Lower lobe of right lung (tissue), 2 donors: ENCODE results near the gene TRIM49D2. TPM values are rescaled to one million over a fixed set of nuclear protein-coding genes. Genes with fewer than 3 reads are reported as not detected.
"Not testable (repeated sequence)": the region's sequence is repeated elsewhere in the genome, so short reads cannot be mapped to it uniquely, and the experiment has no call there.

Source experiments
- ATAC-seq, 2 donors: fragments of 200-7000 bp; cut with Tn5 transposase; one replicate each; pipeline ENCODE4 v1.9.1; 2020 to 2022; ENCODE audit warnings: mild to moderate bottlenecking in 2 of 2, moderate library complexity in 2 of 2
- DNase-seq: peaks from one replicate; pipeline ENCODE4 v3.0.0-alpha.2; 2020
- H3K27ac ChIP-seq: fragments of 200-600 bp; one replicate; pipeline ENCODE4 v1.8.0; 2022
- H3K27me3 ChIP-seq: fragments of 200-600 bp; one replicate; pipeline ENCODE4 v1.8.0; 2022; ENCODE audit warnings: low read depth
- H3K36me3 ChIP-seq: fragments of 200-600 bp; one replicate; pipeline ENCODE4 v1.8.0; 2022; ENCODE audit warnings: mild to moderate bottlenecking
- H3K4me1 ChIP-seq: fragments of 200-600 bp; one replicate; pipeline ENCODE4 v1.8.0; 2022
- H3K4me3 ChIP-seq: fragments of 200-600 bp; one replicate; pipeline ENCODE4 v1.8.0; 2022; ENCODE audit warnings: mild to moderate bottlenecking
- H3K9me3 ChIP-seq: fragments of 200-600 bp; one replicate; pipeline ENCODE4 v1.8.0; 2022
- intact Hi-C: fragments of 100-400 bp; cut with DNase I; formaldehyde crosslinking; loops from one replicate; pipeline ENCODE4 v1.11.0; 2022
- long read RNA-seq: library from polyadenylated mRNA; unstranded; transcript quantifications from one replicate; pipeline ENCODE4 v2.0.0, GENCODE V29; 2021
- total RNA-seq: library from RNA; stranded (reverse); fragmentation: NEBNext Ultra II Directional; extraction: Animal tissue kit (Norgen Biotek cat#: 25700); gene quantifications from one replicate; pipeline ENCODE4 v1.2.1, GENCODE V29; 2021
- TF ChIP-seq, protein P1 (sequence below): fragments of 200-600 bp; IDR thresholded peaks from one replicate; pipeline ENCODE4 v1.8.0; 2022; ENCODE audit warnings: antibody characterized with exemption, mild to moderate bottlenecking
- donor health status: DM: no; HTN: yes; CAD: no; lungs with severe emphysema.

TRIM49D2 gene, protein sequence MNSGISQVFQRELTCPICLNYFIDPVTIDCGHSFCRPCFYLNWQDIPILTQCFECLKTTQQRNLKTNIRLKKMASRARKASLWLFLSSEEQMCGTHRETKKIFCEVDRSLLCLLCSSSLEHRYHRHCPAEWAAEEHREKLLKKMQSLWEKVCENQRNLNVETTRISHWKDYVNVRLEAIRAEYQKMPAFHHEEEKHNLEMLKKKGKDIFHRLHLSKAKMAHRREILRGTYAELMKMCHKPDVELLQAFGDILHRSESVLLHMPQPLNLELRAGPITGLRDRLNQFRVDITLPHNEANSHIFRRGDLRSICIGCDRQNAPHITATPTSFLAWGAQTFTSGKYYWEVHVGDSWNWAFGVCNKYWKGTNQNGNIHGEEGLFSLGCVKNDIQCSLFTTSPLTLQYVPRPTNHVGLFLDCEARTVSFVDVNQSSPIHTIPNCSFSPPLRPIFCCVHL
- not detected for total RNA-seq
- long read RNA-seq: 0 reads

DNA sequence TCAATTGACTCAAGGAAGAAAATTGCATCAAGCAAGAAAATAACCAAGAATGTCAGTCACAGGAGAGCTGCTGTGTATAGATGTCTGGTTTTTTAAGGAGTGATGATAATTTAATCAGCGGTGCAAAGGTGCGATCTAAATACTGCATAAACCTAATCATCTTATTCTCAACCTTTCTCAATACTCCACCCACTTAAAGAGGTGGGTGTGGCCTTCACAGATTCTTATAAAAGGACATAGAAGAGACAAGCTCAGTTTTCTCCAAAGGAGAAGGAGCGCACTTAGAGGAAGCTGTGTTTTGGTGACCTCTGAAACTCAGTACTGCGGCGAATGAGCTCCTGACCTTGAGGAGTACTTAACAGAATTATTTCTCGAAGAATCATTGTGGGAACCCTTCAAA, at the start of gene TRIM49D2:
TSS of gene TRIM49D2 (plus strand) at position 301 of the 400 bp plus-strand sequence. CDS start 2,698 bp downstream, outside the sequence.
- H3K4me3 ChIP-seq, H3K4me1 ChIP-seq, H3K27me3 ChIP-seq, intact Hi-C loops, ATAC-seq, H3K9me3 ChIP-seq, H3K36me3 ChIP-seq, DNase-seq, H3K27ac ChIP-seq: not testable (repeated sequence)

DNA sequence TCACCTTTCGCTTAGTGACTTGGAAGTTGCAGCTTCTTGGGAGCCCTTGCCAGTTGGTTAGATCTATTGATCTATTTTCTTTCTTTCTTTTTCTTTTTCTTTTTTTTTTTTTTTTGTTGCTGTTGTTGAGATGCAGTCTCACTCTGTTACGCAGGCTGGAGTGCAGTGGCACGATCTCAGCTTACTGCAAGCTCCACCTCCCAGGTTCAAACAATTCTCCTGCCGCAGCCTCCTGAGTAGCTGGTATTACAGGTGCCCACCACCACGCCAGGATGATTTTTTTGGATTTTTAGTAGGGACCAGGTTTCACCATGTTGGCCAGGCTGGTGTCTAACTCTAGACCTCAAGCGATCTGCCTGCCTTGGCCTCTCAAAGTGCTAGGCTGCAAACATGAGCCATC, 46.4 kb upstream of the TRIM49D2 start:
- H3K27ac ChIP-seq, intact Hi-C loops, ATAC-seq, H3K27me3 ChIP-seq, DNase-seq, H3K4me3 ChIP-seq, H3K9me3 ChIP-seq, H3K36me3 ChIP-seq, H3K4me1 ChIP-seq: not testable (repeated sequence)

DNA sequence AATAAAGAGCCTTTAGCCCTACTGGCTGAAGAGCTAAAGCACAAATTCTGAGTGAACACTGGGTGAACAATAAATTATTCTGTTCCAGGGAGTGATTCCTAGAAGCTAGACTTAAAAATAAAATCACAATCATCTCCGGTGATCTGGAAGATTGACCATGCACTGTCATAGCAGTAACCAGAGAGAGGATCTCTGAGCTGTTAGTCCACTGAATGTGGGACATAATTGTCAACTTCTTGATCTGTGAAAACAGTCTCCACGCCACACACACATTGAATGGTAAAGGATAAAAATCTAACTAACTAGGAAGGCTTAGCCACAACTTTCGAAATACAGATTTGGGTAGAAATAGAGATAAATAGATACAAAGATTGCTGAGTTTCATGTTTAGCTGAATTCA, 30.6 kb upstream of the TRIM49D2 start:
- H3K4me3 ChIP-seq, H3K36me3 ChIP-seq, H3K4me1 ChIP-seq, H3K27me3 ChIP-seq, DNase-seq, H3K9me3 ChIP-seq, ATAC-seq, H3K27ac ChIP-seq, intact Hi-C loops: not testable (repeated sequence)

DNA sequence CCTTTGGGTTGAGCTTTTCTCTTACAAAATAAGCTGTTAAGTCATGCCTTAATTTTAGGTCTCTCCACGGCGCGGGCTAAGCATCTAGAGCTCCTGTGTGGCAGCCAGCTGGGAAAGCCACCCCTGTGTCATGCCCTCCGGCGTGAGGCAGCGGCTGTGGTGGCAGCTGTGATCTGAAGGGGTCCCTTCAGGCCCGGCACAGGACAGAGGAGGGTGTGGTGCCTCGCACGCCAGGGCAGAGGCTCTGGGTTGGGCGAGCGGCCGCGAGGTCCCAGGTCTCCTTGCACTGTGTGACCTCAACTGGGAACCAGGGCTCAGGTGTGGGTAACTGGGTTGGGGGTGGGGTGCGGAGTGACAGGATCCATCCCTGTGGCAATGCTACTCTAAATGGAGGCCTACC, 23.1 kb upstream of the TRIM49D2 start:
- H3K4me3 ChIP-seq, H3K27me3 ChIP-seq, H3K9me3 ChIP-seq, intact Hi-C loops, H3K27ac ChIP-seq, DNase-seq, H3K36me3 ChIP-seq, H3K4me1 ChIP-seq: not testable (repeated sequence)
- ATAC-seq: peak; percentile 16 to 44

DNA sequence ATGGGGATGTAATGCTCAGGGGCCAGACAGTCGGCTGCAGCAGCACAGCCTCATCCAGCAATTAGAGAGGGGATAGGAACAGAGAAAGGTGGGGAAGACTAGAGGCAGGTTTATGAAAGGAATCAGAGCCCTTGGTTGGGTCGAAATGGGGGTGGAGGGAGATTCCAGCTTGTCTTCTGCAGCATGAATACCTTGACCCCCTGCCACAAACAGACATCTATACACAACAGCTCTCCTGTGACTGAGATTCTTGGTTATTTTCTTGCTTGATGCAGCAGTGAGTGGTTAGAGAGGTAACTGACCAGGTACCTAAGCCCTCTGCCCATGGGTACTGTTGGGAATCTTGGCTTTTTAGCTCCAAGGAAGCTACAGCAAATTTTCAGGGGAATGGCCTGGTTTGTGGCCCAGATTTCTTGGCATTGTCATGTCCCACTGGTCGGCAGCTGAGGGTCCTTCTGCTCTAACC, 1.6 kb upstream of the TRIM49D2 start, which contains the start of gene TRIM49D1:
TSS of gene TRIM49D1 (minus strand) at position 51 of the 466 bp plus-strand sequence. CDS start 4,535 bp downstream, outside the sequence.
- ATAC-seq (no peak), DNase-seq (no peak)
- no peaks in the 10 kb centered on the region for H3K9me3 ChIP-seq
- TF ChIP-seq, protein P1, sequence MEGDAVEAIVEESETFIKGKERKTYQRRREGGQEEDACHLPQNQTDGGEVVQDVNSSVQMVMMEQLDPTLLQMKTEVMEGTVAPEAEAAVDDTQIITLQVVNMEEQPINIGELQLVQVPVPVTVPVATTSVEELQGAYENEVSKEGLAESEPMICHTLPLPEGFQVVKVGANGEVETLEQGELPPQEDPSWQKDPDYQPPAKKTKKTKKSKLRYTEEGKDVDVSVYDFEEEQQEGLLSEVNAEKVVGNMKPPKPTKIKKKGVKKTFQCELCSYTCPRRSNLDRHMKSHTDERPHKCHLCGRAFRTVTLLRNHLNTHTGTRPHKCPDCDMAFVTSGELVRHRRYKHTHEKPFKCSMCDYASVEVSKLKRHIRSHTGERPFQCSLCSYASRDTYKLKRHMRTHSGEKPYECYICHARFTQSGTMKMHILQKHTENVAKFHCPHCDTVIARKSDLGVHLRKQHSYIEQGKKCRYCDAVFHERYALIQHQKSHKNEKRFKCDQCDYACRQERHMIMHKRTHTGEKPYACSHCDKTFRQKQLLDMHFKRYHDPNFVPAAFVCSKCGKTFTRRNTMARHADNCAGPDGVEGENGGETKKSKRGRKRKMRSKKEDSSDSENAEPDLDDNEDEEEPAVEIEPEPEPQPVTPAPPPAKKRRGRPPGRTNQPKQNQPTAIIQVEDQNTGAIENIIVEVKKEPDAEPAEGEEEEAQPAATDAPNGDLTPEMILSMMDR: no peak
- H3K27me3 ChIP-seq: no peaks in the 10 kb centered on the region
- H3K4me3 ChIP-seq: no peak within 1 kb of the TSS
- H3K4me1 ChIP-seq: no peaks in the 10 kb centered on the region
- no peak within 1 kb of the TSS for H3K27ac ChIP-seq
- H3K36me3 ChIP-seq: no peaks in the 10 kb centered on the region
- intact Hi-C loops: no loop called here

DNA sequence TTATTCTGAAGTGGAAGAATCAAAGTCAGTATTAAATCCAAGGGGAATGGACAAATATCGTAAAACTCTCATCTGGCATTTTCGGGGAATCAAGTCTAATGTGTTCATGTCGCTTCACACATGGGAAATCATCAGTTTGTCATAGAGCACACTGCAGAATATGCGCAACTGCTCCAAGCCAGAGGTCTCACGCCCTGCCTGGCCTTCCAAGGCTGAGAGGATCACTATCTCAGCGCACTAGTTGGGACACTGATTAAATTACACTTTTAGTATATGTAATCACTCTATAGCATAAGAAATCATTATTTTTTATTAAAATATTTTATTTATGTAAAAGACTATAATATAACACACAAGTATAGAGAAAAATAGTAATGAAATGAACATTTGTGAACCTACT, 37.0 kb downstream of the TRIM49D2 start:
- H3K9me3 ChIP-seq, intact Hi-C loops, H3K4me1 ChIP-seq, H3K36me3 ChIP-seq, ATAC-seq, H3K27me3 ChIP-seq, H3K27ac ChIP-seq, H3K4me3 ChIP-seq, DNase-seq: not testable (repeated sequence)

DNA sequence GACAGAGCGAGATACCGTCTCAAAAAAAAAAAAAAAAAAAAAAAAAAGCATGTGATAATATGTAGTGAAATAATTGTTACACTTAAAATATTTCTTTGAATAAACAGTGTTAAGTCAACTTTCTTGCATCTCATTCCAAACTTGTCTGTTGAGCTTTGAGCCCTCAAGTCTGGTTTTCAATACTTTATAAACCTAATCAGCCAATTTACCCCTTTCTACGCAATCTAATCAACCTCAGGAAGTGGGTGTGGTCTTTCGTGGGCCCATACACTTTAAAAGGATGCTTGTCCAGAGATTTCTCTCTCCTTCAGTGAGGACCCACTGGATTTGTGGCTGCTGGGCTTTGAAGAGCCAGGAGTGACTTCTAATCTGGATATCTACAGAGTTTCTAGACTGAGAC, 41.9 kb downstream of the TRIM49D2 start, which contains the start of gene TRIM64:
TSS of gene TRIM64 (plus strand) at position 301 of the 400 bp plus-strand sequence. CDS start 2,467 bp downstream, outside the sequence.
- not testable (repeated sequence) for H3K36me3 ChIP-seq, H3K9me3 ChIP-seq, DNase-seq

More for the DNA sequence above, 41.9 kb downstream of the TRIM49D2 start, which contains the start of gene TRIM64:
- H3K27ac ChIP-seq, H3K4me1 ChIP-seq, H3K4me3 ChIP-seq, H3K27me3 ChIP-seq, ATAC-seq, intact Hi-C loops: not testable (repeated sequence)

Other genes starting within 250 kb of the TRIM49D2 start
- not detected for gene TRIM77, start 213.8 kb upstream of the TRIM49D2 start, total RNA-seq
- gene TRIM49, start 115.5 kb upstream of the TRIM49D2 start, total RNA-seq: not detected
- not detected for gene TRIM64B, start 45.6 kb upstream of the TRIM49D2 start, total RNA-seq
- gene TRIM49D1, start 1.8 kb upstream of the TRIM49D2 start, total RNA-seq: not detected
- not detected for gene TRIM64, start 42.0 kb downstream of the TRIM49D2 start, total RNA-seq
- gene TRIM49C, start 107.0 kb downstream of the TRIM49D2 start, total RNA-seq: not detected
- gene UBTFL1, start 161.9 kb downstream of the TRIM49D2 start, total RNA-seq: not detected
- gene NAALAD2, start 210.6 kb downstream of the TRIM49D2 start, total RNA-seq: 1.6 TPM